Measurements from ENCODE around the gene CCIN.
"Not testable (repeated sequence)": the region's sequence is repeated elsewhere in the genome, so short reads cannot be mapped to it uniquely, and the experiment has no call there.

Gene CCIN

GRCh38 chr9:36169166-36169565 is at the start of gene CCIN:
CCIN (plus strand) TSS chr9:36169388; CDS start chr9:36169503, 115 bp downstream.
- DNase-seq = no peak

- DNase-seq = no peak
Measured at GRCh38 chr9:36119476-36119875, 49.7 kb upstream of the CCIN start.

- DNase-seq = no peak
Measured at GRCh38 chr9:36120705-36121104, 48.5 kb upstream of the CCIN start.

- DNase-seq = no peak
Measured at GRCh38 chr9:36121971-36122370, 47.2 kb upstream of the CCIN start.

GRCh38 chr9:36123515-36123914 is 45.7 kb upstream of the CCIN start:
- no peak for DNase-seq

- DNase-seq = no peak
Measured at GRCh38 chr9:36125062-36125855, 43.9 kb upstream of the CCIN start.

- DNase-seq = no peak
Measured at GRCh38 chr9:36126016-36126730, 43.0 kb upstream of the CCIN start.

- peak; percentile 44 for DNase-seq
Measured at GRCh38 chr9:36127652-36128244, 41.4 kb upstream of the CCIN start.

- DNase-seq = no peak
Measured at GRCh38 chr9:36128349-36128748, 40.8 kb upstream of the CCIN start.

GRCh38 chr9:36129139-36129538 is 40.0 kb upstream of the CCIN start:
- no peak for DNase-seq

- DNase-seq = not testable (repeated sequence)
Measured at GRCh38 chr9:36131666-36132065, 37.5 kb upstream of the CCIN start.

- DNase-seq = no peak
Measured at GRCh38 chr9:36132086-36132485, 37.1 kb upstream of the CCIN start.

- no peak for DNase-seq
Measured at GRCh38 chr9:36134761-36135505, 34.3 kb upstream of the CCIN start.

- no peak for DNase-seq
Measured at GRCh38 chr9:36135741-36136271, 33.4 kb upstream of the CCIN start.

- peak; percentile 80 for DNase-seq
Measured at GRCh38 chr9:36136272-36136893, 32.8 kb upstream of the CCIN start, which contains the start of gene GLIPR2. GLIPR2 (plus strand) TSS chr9:36136733; CDS start chr9:36136779, 46 bp downstream.

- no peak for DNase-seq
Measured at GRCh38 chr9:36136894-36137391, 32.2 kb upstream of the CCIN start.

GRCh38 chr9:36137392-36138004 is 31.7 kb upstream of the CCIN start:
- DNase-seq = no peak

GRCh38 chr9:36138496-36138895 is 30.7 kb upstream of the CCIN start:
- DNase-seq = no peak

- no peak for DNase-seq
Measured at GRCh38 chr9:36138901-36139300, 30.3 kb upstream of the CCIN start.

- DNase-seq = peak; percentile 46
Measured at GRCh38 chr9:36140086-36141084, 28.8 kb upstream of the CCIN start.
